Measurements from ENCODE around the gene PIK3R6. TPM values are rescaled to one million over a fixed set of nuclear protein-coding genes. Genes with fewer than 3 reads are reported as not detected.

Gene PIK3R6
- total and polyA plus RNA-seq, 2 donors (not counting 1 experiment from before 2014, with no cell fraction given) = 2.8 to 11.0 TPM

DNA sequence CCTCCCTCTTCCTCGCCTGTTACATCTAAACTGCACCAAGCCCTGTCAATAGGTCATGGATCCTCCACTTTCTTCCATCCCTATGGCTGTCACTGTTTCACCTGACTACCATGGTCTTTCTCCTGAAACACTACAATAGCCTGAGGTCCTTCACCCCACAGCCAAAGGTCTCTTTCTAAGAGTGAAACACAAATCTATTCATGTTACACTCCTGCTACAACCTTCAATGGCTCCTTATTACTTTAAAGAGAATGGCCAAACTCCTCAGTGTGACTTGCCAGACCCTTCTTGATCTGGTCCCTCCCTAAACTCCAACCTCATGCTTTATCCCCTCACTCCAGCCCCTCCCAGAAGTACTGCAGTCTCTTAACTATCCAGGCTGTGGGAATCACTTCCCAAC is 618 bp upstream of the PIK3R6 start:
- peaks cover 22% of the 10 kb centered on the region for H3K4me1 Mint-ChIP-seq
- 100% methylated on average over 1 of the region's 1 CpG for WGBS (ENCODE audit: insufficient coverage)
- Histone ChIP-seq H3K9ac (ENCODE audit: low read length) (no peak overlapping the region), H3K36me3 (replicated peaks in 1 of 2; ENCODE audit: control extremely low read depth in 1 of 2, control insufficient read depth in 1 of 2, extremely low read depth in 1 of 2, insufficient read depth in 2 of 2, low read length in 1 of 2) (no peaks in the 10 kb centered on the region), H2AFZ (ENCODE audit: insufficient read depth, low read depth, low read length, poor library complexity, severe bottlenecking) (peak overlapping the region; percentile 77), H3K4me2 (replicated peaks; ENCODE audit: low read depth, low read length, poor library complexity, severe bottlenecking) (no peak overlapping the region), H3K27me3 (replicated peaks in 1 of 4; ENCODE audit: control extremely low read depth in 1 of 4, control insufficient read depth in 3 of 4, insufficient read depth in 4 of 4, low read length in 3 of 4) (no peaks in the 10 kb centered on the region), H3K9me3 (ENCODE audit: control extremely low read depth in 1 of 3, control insufficient read depth in 2 of 3, insufficient read depth in 1 of 3, low read length in 2 of 3) (no peaks in the 10 kb centered on the region), H4K20me1 (ENCODE audit: control insufficient read depth, insufficient read depth, low read length, poor library complexity, severe bottlenecking) (no peaks in the 10 kb centered on the region), H3K4me1 (ENCODE audit: control insufficient read depth in 2 of 2, insufficient read depth in 2 of 2, low read length in 2 of 2) (peaks cover 5 to 24% of the 10 kb centered on the region in 2 donors), H3K27ac (ENCODE audit: low read length in 2 of 2) (no peak overlapping the region), H3K79me2 (ENCODE audit: control insufficient read depth, insufficient read depth, low read length) (no peaks in the 10 kb centered on the region), H3K4me3 (ENCODE audit: control extremely low read depth in 1 of 5, extremely low read depth in 1 of 5, insufficient read depth in 1 of 5, low read depth in 2 of 5, low read length in 4 of 5) (no peak overlapping the region)
- no peaks in the 10 kb centered on the region for H3K27me3 Mint-ChIP-seq
- ChIA-PET CTCF (interaction anchor here (1.0 to 1.2 kb wide), 2 partner anchors 27 to 68 kb away, joined by 3 read pairs; no protein-coding TSS in a partner anchor), POLR2A (no interaction called here)
- no peak for ATAC-seq (ENCODE audit: low read depth)
- no peak for TF ChIP-seq CTCF (IDR thresholded peaks at IDR 0.05)
- TF ChIP-seq EZH2 (IDR thresholded peaks at IDR 0.05; ENCODE audit: borderline replicate concordance, insufficient read depth, low read depth, low read length, poor library complexity, severe bottlenecking) = no peak
- DNase-seq = no peak
- H3K9me3 Mint-ChIP-seq (ENCODE audit: insufficient read depth) = no peaks in the 10 kb centered on the region
- intact Hi-C loops (cut with micrococcal nuclease) = no loop called here
- H3K27ac Mint-ChIP-seq = no peak overlapping the region
- peak overlapping the region; percentile 6 for H3K4me3 Mint-ChIP-seq

DNA sequence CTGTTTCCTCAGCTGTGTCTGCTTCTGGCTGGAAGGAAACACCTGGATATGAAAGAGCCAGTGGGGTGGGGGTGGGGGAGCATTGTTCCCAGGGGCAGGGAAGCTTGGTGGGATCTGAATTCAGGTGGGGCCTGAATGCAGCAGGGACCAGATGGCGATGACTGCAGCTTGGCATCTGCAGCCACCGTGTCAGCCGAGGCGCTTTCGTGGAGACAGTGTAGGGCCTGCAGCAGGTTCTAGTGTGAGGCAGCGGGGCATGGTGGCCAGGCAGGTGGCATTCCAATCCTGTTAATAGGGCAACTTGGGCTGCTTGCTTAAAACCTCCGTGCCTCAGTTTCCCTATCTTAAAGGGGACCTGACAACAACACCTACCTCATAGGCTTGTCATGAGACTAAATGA is 1.7 kb downstream of the PIK3R6 start:
- H3K4me3 ChIP-seq (ENCODE audit: control extremely low read depth in 1 of 5, extremely low read depth in 1 of 5, insufficient read depth in 1 of 5, low read depth in 2 of 5, low read length in 4 of 5) = no peak overlapping the region
- H3K27ac Mint-ChIP-seq = no peak overlapping the region
- no peak overlapping the region for H3K4me3 Mint-ChIP-seq
- no peaks in the 10 kb centered on the region for H3K9me3 ChIP-seq (ENCODE audit: control extremely low read depth in 1 of 3, control insufficient read depth in 2 of 3, insufficient read depth in 1 of 3, low read length in 2 of 3)
- no peaks in the 10 kb centered on the region for H3K36me3 ChIP-seq (replicated peaks in 1 of 2; ENCODE audit: control extremely low read depth in 1 of 2, control insufficient read depth in 1 of 2, extremely low read depth in 1 of 2, insufficient read depth in 2 of 2, low read length in 1 of 2)
- no peaks in the 10 kb centered on the region for H3K27me3 Mint-ChIP-seq
- 94% methylated on average over 6 of the region's 7 CpGs for WGBS (ENCODE audit: insufficient coverage)
- peaks cover 19% of the 10 kb centered on the region for H3K4me1 Mint-ChIP-seq
- no peak for TF ChIP-seq EZH2 (IDR thresholded peaks at IDR 0.05; ENCODE audit: borderline replicate concordance, insufficient read depth, low read depth, low read length, poor library complexity, severe bottlenecking)
- TF ChIP-seq CTCF (IDR thresholded peaks at IDR 0.05) = no peak
- H3K79me2 ChIP-seq (ENCODE audit: control insufficient read depth, insufficient read depth, low read length) = no peaks in the 10 kb centered on the region
- no peak for DNase-seq
- no peak overlapping the region for H3K27ac ChIP-seq (ENCODE audit: low read length in 2 of 2)
- no peak overlapping the region for H3K4me2 ChIP-seq (replicated peaks; ENCODE audit: low read depth, low read length, poor library complexity, severe bottlenecking)
- intact Hi-C loops (cut with micrococcal nuclease) = no loop called here
- no peaks in the 10 kb centered on the region for H3K9me3 Mint-ChIP-seq (ENCODE audit: insufficient read depth)
- ChIA-PET CTCF (no interaction called here), POLR2A (no interaction called here)
- no peak for ATAC-seq (ENCODE audit: low read depth)
- H3K27me3 ChIP-seq (replicated peaks in 1 of 4; ENCODE audit: control extremely low read depth in 1 of 4, control insufficient read depth in 3 of 4, insufficient read depth in 4 of 4, low read length in 3 of 4) = no peaks in the 10 kb centered on the region
- no peak overlapping the region for H3K9ac ChIP-seq (ENCODE audit: low read length)
- no peak overlapping the region for H2AFZ ChIP-seq (ENCODE audit: insufficient read depth, low read depth, low read length, poor library complexity, severe bottlenecking)
- H4K20me1 ChIP-seq (ENCODE audit: control insufficient read depth, insufficient read depth, low read length, poor library complexity, severe bottlenecking) = no peaks in the 10 kb centered on the region
- H3K4me1 ChIP-seq (ENCODE audit: control insufficient read depth in 2 of 2, insufficient read depth in 2 of 2, low read length in 2 of 2) = peaks cover 5 to 19% of the 10 kb centered on the region in 2 donors

All from B cell (primary cell).